K562 (cell line): Measurements from ENCODE around the gene ZNF574. TPM values are rescaled to one million over a fixed set of nuclear protein-coding genes. Genes with fewer than 3 reads are reported as not detected.

ENCODE experiments used
- ATAC-seq: fragments of 200-7000 bp; cut with Tn5 transposase; 3 replicates; pipeline ENCODE4 v1.9.1; 2020; ENCODE audit warnings: moderate library complexity
- BruUV-seq: library from RNA; stranded (reverse); fragments of 400-500 nt; replicated peaks from 2 replicates; lab custom pipeline; 2021; lab: Mats Ljungman, UMichigan
- CTCF ChIA-PET: fragments of 300-600 bp; formaldehyde crosslinking; extraction: SDS; loops from one replicate; lab custom pipeline; 2021; ENCODE audit warnings: low intra/inter-chr PET ratio; lab: Yijun Ruan, JAX
- POLR2A ChIA-PET: fragments of 300-600, 350-650 bp; sonication (Branson Sonifier 250); formaldehyde crosslinking; extraction: SDS; loops from one replicate; lab custom pipeline; 2021; ENCODE audit warnings: antibody characterized with exemption, inconsistent platforms; lab: Yijun Ruan, JAX
- DNase-seq, 4 experiments: peaks; one replicate each; pipeline versions ENCODE4 v3.0.0 to v3.0.0-alpha.2; 2011 to 2018; ENCODE audit warnings: low spot score in 3 of 4, mixed read lengths in 3 of 4; ENCODE audit errors: extremely low read depth in 1 of 4
- FAIRE-seq: peaks from 2 replicates; lab custom pipeline; 2011; peaks lifted over from hg19 to GRCh38; lab: Jason Lieb, UNC
- H2AFZ ChIP-seq: 2 replicates; pipeline ENCODE4 v1.6.0; 2011; ENCODE audit warnings: low read depth, low read length, control low read depth, inconsistent platforms
- H3K27ac ChIP-seq: fragments of 200-600 bp; 3 replicates; pipeline ENCODE4 v1.8.0; 2011; ENCODE audit warnings: low read depth, mild to moderate bottlenecking, control low read depth, inconsistent platforms, low read length, moderate library complexity, mixed read lengths; ENCODE audit errors: extremely low read depth
- H3K27me3 ChIP-seq, 2 experiments: fragments of 300-600 bp in 1 of 2; 2 replicates in 1 of 2; 3 replicates in 1 of 2; pipeline versions ENCODE4 v1.6.0 to v1.8.0; 2011; ENCODE audit warnings: inconsistent platforms in 2 of 2, low read length in 2 of 2, mild to moderate bottlenecking in 1 of 2, mixed read lengths in 1 of 2, moderate library complexity in 1 of 2; ENCODE audit not compliant: control insufficient read depth in 2 of 2, insufficient read depth in 2 of 2
- H3K36me3 ChIP-seq: fragments of 300-600 bp; 3 replicates; pipeline ENCODE4 v1.8.0; 2011; ENCODE audit warnings: mild to moderate bottlenecking, low read length, inconsistent platforms; ENCODE audit not compliant: control insufficient read depth, insufficient read depth
- H3K4me1 ChIP-seq, 2 experiments: fragments of 200-600 bp in 1 of 2; replicated peaks in 1 of 2; 2 replicates in 1 of 2; 3 replicates in 1 of 2; pipeline versions ENCODE4 v1.5.1 to v1.8.0; 2011; ENCODE audit warnings: inconsistent platforms in 2 of 2, low read length in 2 of 2, mild to moderate bottlenecking in 1 of 2, mixed read lengths in 1 of 2, moderate library complexity in 1 of 2; ENCODE audit not compliant: control insufficient read depth in 2 of 2, insufficient read depth in 2 of 2
- H3K4me2 ChIP-seq: 2 replicates; pipeline ENCODE4 v1.6.1; 2011; ENCODE audit warnings: low read length, control low read depth, inconsistent platforms, mixed read lengths; ENCODE audit not compliant: insufficient read depth
- H3K4me3 ChIP-seq: fragments of 200-600 bp; sonication (generic), shearing (Covaris generic); 2 replicates; pipeline ENCODE4 v1.5.1; 2016; ENCODE audit warnings: control low read depth, inconsistent platforms
- H3K79me2 ChIP-seq: fragments of 200-600 bp; 3 replicates; pipeline ENCODE4 v1.8.0; 2011; ENCODE audit warnings: low read length, inconsistent platforms; ENCODE audit not compliant: control insufficient read depth, insufficient read depth
- H3K9ac ChIP-seq, 2 experiments: 2 replicates each; pipeline versions ENCODE4 v1.6.0 to v1.6.1; 2011; ENCODE audit warnings: low read depth in 2 of 2, low read length in 2 of 2, control low read depth in 1 of 2, inconsistent platforms in 1 of 2, mild to moderate bottlenecking in 1 of 2, mixed read lengths in 1 of 2; ENCODE audit not compliant: insufficient read depth in 1 of 2
- H3K9me1 ChIP-seq: one replicate; pipeline ENCODE4 v1.6.0; 2011; ENCODE audit warnings: inconsistent platforms, mild to moderate bottlenecking, low read length, moderate library complexity; ENCODE audit not compliant: control insufficient read depth, insufficient read depth
- H3K9me3 ChIP-seq: replicated peaks from 2 replicates; pipeline ENCODE4 v1.5.1; 2011; ENCODE audit warnings: low read depth, low read length, inconsistent platforms; ENCODE audit not compliant: control insufficient read depth, insufficient read depth
- H4K20me1 ChIP-seq: replicated peaks from 2 replicates; pipeline ENCODE4 v1.6.1; 2011; ENCODE audit warnings: low read length, inconsistent platforms, mixed read lengths; ENCODE audit not compliant: control insufficient read depth, insufficient read depth
- ATF7 ChIP-seq: fragments of 450-650 bp; IDR thresholded peaks from 2 replicates; pipeline ENCODE4 v1.7.1; 2014; ENCODE audit warnings: mild to moderate bottlenecking, moderate library complexity
- BCOR ChIP-seq: fragments of 450-650 bp; IDR thresholded peaks from 2 replicates; pipeline ENCODE4 v1.6.1; 2016
- CBX8 ChIP-seq: fragments of 200-600 bp; sonication (generic); IDR thresholded peaks from 2 replicates; pipeline ENCODE4 v1.6.1; 2012; ENCODE audit warnings: borderline replicate concordance, mixed run types, low read depth, mild to moderate bottlenecking, moderate library complexity, mixed read lengths, low read length, control low read depth, inconsistent platforms; ENCODE audit not compliant: poor library complexity, severe bottlenecking; ENCODE audit errors: extremely low read depth
- NFE2L1 ChIP-seq: fragments of 450-650 bp; IDR thresholded peaks from 2 replicates; pipeline ENCODE4 v1.6.1; 2016; ENCODE audit warnings: missing genetic modification characterization, low read depth, mild to moderate bottlenecking, missing compliant biosample characterization, moderate library complexity, borderline replicate concordance
- SRSF3 ChIP-seq: fragments of 200-400 bp; formaldehyde crosslinking; IDR thresholded peaks from 2 replicates; pipeline ENCODE4 v1.6.1; 2016; ENCODE audit warnings: mild to moderate bottlenecking, low read length, moderate library complexity; ENCODE audit not compliant: insufficient read depth
- ZNF140 ChIP-seq: fragments of 250-450 bp; sonication (Bioruptor Pico); IDR thresholded peaks from 2 replicates; pipeline ENCODE4 v1.8.0; 2021; ENCODE audit warnings: moderate library complexity, mild to moderate bottlenecking, inconsistent platforms
- ZNF217 ChIP-seq: sonication (generic); formaldehyde crosslinking; IDR thresholded peaks from 2 replicates; pipeline ENCODE4 v1.8.0; 2022; ENCODE audit warnings: mild to moderate bottlenecking, missing genetic modification reagents
- ZNF354B ChIP-seq: fragments of 250-450 bp; sonication (Bioruptor Pico); IDR thresholded peaks from 2 replicates; pipeline ENCODE4 v1.4.0; 2020
- WGBS: fragments of 100-300 bp; shearing (Covaris generic); methylation state at CpG from one replicate; pipeline ENCODE4 v1.1.6; 2016; ENCODE audit warnings: low coverage, mixed read lengths; ENCODE audit not compliant: insufficient coverage; ENCODE audit errors: missing lambda C conversion rate; 5-methylcytosine and 5-hydroxymethylcytosine counted together
- in situ Hi-C: fragments of 300-500 bp; cut with MboI; formaldehyde crosslinking; loops from 4 replicates; pipeline ENCODE4 v1.15.0; 2018; ENCODE audit warnings: inconsistent platforms, mixed read lengths
- intact Hi-C: fragments of 100-400 bp; cut with micrococcal nuclease; formaldehyde crosslinking; loops from 2 replicates; pipeline ENCODE4 v1.14.2; 2022
- polyA plus RNA-seq, 8 experiments: library from polyadenylated mRNA; depleted of rRNA in 4 of 8; stranded (reverse) in 5 of 8; unstranded in 3 of 8; fragments of >200 nt; fragmentation: Nextera tagmentation in 2 of 8; fragmentation: Illumina TruSeq in 1 of 8; extraction: Ambion mirVana in 2 of 8; extraction: Trizol in 1 of 8; gene quantifications; 2 replicates each; pipeline versions ENCODE4 v1.2.1 to v1.2.3, GENCODE V29; 2011 to 2014; ENCODE audit warnings: inconsistent platforms in 1 of 8, missing spikeins in 1 of 8
- total RNA-seq, 7 experiments: library from RNA; depleted of rRNA in 6 of 7; stranded (reverse); fragments of >200 nt in 6 of 7; fragmentation: Illumina TruSeq in 2 of 7; extraction: Trizol in 2 of 7; gene quantifications; 2 replicates each; pipeline versions ENCODE4 v1.2.1 to v1.2.3, GENCODE V29; 2011 to 2021; ENCODE audit warnings: low replicate concordance in 1 of 7
- TF ChIP-seq, protein P1 (sequence below), 2 experiments: fragments of 450-650 bp; conservative IDR thresholded peaks; 2 replicates each; pipeline ENCODE4 v1.6.1; 2017; ENCODE audit warnings: mild to moderate bottlenecking in 2 of 2, moderate library complexity in 2 of 2
- TF ChIP-seq, protein P2 (sequence below): fragments of 450-650 bp; conservative IDR thresholded peaks from 2 replicates; pipeline ENCODE4 v1.6.1; 2016; ENCODE audit warnings: missing genetic modification characterization, low read depth, mild to moderate bottlenecking, control low read depth, missing compliant biosample characterization
- TF ChIP-seq, protein P3 (sequence below): fragments of 450-650 bp; IDR thresholded peaks from 2 replicates; pipeline ENCODE4 v1.6.1; 2016; ENCODE audit warnings: borderline replicate concordance

ZNF574 gene
- total and polyA plus RNA-seq, 9 of the 15 experiments (the other 6 are each of a cell fraction or from before 2014, with no cell fraction given) = 0.24 to 20.7 (median 8.4) TPM

DNA sequence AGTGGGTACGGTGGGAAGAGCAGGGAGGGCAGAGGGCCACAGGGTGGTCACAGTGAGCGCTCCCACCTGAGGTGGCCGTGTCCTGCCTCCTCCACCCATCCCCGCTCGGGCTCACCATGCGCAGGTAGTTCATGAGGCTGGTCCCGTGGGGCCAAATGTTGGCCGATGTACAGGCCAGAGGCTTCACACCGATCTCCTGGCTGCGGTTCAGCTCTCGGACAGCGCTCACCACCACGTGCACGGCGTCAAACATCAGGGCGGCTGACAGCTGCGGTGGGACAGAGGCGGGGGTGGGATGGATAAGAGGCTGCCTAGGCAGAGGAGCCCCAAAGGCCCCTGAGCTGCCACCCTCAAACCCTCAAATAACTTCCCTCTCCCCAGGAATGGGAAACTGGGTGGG, 21.8 kb upstream of the ZNF574 start (continued):
- TF ChIP-seq, protein P1, sequence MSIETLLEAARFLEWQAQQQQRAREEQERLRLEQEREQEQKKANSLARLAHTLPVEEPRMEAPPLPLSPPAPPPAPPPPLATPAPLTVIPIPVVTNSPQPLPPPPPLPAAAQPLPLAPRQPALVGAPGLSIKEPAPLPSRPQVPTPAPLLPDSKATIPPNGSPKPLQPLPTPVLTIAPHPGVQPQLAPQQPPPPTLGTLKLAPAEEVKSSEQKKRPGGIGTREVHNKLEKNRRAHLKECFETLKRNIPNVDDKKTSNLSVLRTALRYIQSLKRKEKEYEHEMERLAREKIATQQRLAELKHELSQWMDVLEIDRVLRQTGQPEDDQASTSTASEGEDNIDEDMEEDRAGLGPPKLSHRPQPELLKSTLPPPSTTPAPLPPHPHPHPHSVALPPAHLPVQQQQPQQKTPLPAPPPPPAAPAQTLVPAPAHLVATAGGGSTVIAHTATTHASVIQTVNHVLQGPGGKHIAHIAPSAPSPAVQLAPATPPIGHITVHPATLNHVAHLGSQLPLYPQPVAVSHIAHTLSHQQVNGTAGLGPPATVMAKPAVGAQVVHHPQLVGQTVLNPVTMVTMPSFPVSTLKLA (conservative IDR thresholded peaks at IDR 0.05) = peak; percentile 87 to 91
- TF ChIP-seq, all 486 proteins: peak for 19

DNA sequence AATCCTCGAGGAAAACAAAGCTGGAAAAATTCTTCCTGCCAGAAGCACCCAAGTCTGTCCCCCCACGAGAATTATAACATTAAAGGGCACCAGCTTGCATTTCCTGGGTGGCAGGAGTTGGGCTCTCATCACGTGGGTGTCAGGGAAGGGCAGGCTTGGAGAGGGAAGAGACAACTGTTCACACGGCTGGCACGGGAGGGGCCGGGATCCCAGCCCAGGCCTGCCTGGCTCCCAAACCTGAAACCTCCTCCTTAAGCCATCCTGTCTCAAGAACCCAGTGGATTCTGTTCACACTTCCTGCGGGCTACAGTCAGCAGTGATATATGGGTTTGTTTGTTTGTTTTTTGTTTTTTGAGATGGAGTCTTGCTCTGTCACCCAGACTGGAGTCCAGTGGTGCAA, 18.1 kb upstream of the ZNF574 start:
- peaks cover 3 to 13% of the 10 kb centered on the region in 2 experiments; a peak in 4 of 5 replicates for H3K4me1 ChIP-seq
- no peak overlapping the region for H3K4me2 ChIP-seq
- H3K27me3 ChIP-seq = peaks cover 24 to 51% of the 10 kb centered on the region in 2 experiments
- no peak for DNase-seq
- 3% methylated on average over 7 of the region's 7 CpGs for WGBS
- no peaks in the 10 kb centered on the region for H4K20me1 ChIP-seq
- ChIA-PET POLR2A (interaction anchor here (0.7 kb wide), 1 partner anchor 334 kb away, joined by 4 read pairs; no protein-coding TSS in a partner anchor), CTCF (no interaction called here)
- no peaks in the 10 kb centered on the region for H3K79me2 ChIP-seq
- H3K4me3 ChIP-seq = no peak overlapping the region
- in situ Hi-C loops = no loop called here
- TF ChIP-seq ZNF217 (CRISPR knock-in tag) = no peak
- TF ChIP-seq BCOR = no peak
- TF ChIP-seq, protein P2, sequence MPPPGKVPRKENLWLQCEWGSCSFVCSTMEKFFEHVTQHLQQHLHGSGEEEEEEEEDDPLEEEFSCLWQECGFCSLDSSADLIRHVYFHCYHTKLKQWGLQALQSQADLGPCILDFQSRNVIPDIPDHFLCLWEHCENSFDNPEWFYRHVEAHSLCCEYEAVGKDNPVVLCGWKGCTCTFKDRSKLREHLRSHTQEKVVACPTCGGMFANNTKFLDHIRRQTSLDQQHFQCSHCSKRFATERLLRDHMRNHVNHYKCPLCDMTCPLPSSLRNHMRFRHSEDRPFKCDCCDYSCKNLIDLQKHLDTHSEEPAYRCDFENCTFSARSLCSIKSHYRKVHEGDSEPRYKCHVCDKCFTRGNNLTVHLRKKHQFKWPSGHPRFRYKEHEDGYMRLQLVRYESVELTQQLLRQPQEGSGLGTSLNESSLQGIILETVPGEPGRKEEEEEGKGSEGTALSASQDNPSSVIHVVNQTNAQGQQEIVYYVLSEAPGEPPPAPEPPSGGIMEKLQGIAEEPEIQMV (tag) = no peak
- no peak for TF ChIP-seq NFE2L1
- TF ChIP-seq ATF7 = no peak
- TF ChIP-seq, protein P3, sequence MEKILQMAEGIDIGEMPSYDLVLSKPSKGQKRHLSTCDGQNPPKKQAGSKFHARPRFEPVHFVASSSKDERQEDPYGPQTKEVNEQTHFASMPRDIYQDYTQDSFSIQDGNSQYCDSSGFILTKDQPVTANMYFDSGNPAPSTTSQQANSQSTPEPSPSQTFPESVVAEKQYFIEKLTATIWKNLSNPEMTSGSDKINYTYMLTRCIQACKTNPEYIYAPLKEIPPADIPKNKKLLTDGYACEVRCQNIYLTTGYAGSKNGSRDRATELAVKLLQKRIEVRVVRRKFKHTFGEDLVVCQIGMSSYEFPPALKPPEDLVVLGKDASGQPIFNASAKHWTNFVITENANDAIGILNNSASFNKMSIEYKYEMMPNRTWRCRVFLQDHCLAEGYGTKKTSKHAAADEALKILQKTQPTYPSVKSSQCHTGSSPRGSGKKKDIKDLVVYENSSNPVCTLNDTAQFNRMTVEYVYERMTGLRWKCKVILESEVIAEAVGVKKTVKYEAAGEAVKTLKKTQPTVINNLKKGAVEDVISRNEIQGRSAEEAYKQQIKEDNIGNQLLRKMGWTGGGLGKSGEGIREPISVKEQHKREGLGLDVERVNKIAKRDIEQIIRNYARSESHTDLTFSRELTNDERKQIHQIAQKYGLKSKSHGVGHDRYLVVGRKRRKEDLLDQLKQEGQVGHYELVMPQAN = no peak
- TF ChIP-seq SRSF3 = no peak
- no peak for TF ChIP-seq CBX8
- no peak for TF ChIP-seq ZNF354B (CRISPR knock-in tag)
- TF ChIP-seq ZNF140 = no peak
- no peak for ATAC-seq
- BruUV-seq = no TSS peak
- no peaks in the 10 kb centered on the region for H3K9me1 ChIP-seq
- H3K9ac ChIP-seq = no peak overlapping the region
- H2AFZ ChIP-seq = no peak overlapping the region
- H3K9me3 ChIP-seq = no peaks in the 10 kb centered on the region
- no peak overlapping the region for H3K27ac ChIP-seq
- FAIRE-seq = no peak
- H3K36me3 ChIP-seq = no peaks in the 10 kb centered on the region
- intact Hi-C loops = no loop called here
